Endothelial cell of umbilical vein (primary cell): Measurements from ENCODE around the gene ZNF280C. TPM values are rescaled to one million over a fixed set of nuclear protein-coding genes. Genes with fewer than 3 reads are reported as not detected.

Experiments
- BruUV-seq: library from RNA; stranded (reverse); fragments of 400-500 nt; replicated peaks from 2 replicates; lab custom pipeline; 2021; lab: Mats Ljungman, UMichigan
- CTCF ChIA-PET: fragments of 300-600, 350-600 bp; sonication (Branson Sonifier 250); formaldehyde crosslinking; loops from one replicate; lab custom pipeline; 2021; ENCODE audit warnings: antibody characterized with exemption, inconsistent platforms; lab: Charles Lee
- POLR2A ChIA-PET: fragments of 300-600, 350-600 bp; sonication (Branson Sonifier 250); formaldehyde crosslinking; loops from one replicate; lab custom pipeline; 2021; ENCODE audit warnings: antibody characterized with exemption, inconsistent platforms; lab: Charles Lee
- DNase-seq: peaks from one replicate; pipeline ENCODE4 v3.0.0-alpha.2; 2011; ENCODE audit warnings: low read depth, low spot score
- FAIRE-seq: peaks from 2 replicates; lab custom pipeline; 2011; peaks lifted over from hg19 to GRCh38; lab: Jason Lieb, UNC
- H2AFZ ChIP-seq: 2 replicates; pipeline ENCODE4 v1.6.0; 2012; ENCODE audit warnings: low read depth, low read length, control low read depth, inconsistent platforms
- H3K27ac ChIP-seq: 2 replicates; pipeline ENCODE4 v1.5.1; 2011; ENCODE audit warnings: low read depth, mild to moderate bottlenecking, control low read depth, low read length, moderate library complexity; ENCODE audit not compliant: insufficient read depth
- H3K27me3 ChIP-seq, 2 experiments: 2 replicates each; pipeline versions ENCODE4 v1.6.0 to v1.6.1; 2011; ENCODE audit warnings: low read length in 2 of 2, mixed read lengths in 1 of 2; ENCODE audit not compliant: control insufficient read depth in 2 of 2, insufficient read depth in 2 of 2
- H3K36me3 ChIP-seq, 2 experiments: 2 replicates in 1 of 2; 3 replicates in 1 of 2; pipeline ENCODE4 v1.5.1; 2011; ENCODE audit warnings: low read length in 2 of 2, mild to moderate bottlenecking in 1 of 2, moderate library complexity in 1 of 2; ENCODE audit not compliant: control insufficient read depth in 2 of 2, insufficient read depth in 2 of 2; ENCODE audit errors: extremely low read depth in 1 of 2
- H3K4me1 ChIP-seq: 3 replicates; pipeline ENCODE4 v1.5.1; 2011; ENCODE audit warnings: mild to moderate bottlenecking, low read length; ENCODE audit not compliant: control insufficient read depth, insufficient read depth; ENCODE audit errors: extremely low read depth
- H3K4me2 ChIP-seq: 2 replicates; pipeline ENCODE4 v1.6.1; 2011; ENCODE audit warnings: low read length, control low read depth, mixed read lengths; ENCODE audit not compliant: insufficient read depth
- H3K4me3 ChIP-seq, 3 experiments: fragments of 200-600 bp in 1 of 3; sonication (generic), shearing (Covaris generic) in 1 of 3; replicated peaks in 1 of 3; 2 replicates each; pipeline ENCODE4 v1.5.1; 2011 to 2016; ENCODE audit warnings: control low read depth in 3 of 3, low read length in 3 of 3, mild to moderate bottlenecking in 2 of 3, inconsistent platforms in 1 of 3, low read depth in 1 of 3, moderate library complexity in 1 of 3; ENCODE audit not compliant: insufficient read depth in 1 of 3
- H3K79me2 ChIP-seq: 2 replicates; pipeline ENCODE4 v1.6.0; 2012; ENCODE audit warnings: low read length, inconsistent platforms; ENCODE audit not compliant: control insufficient read depth, insufficient read depth
- H3K9ac ChIP-seq: replicated peaks from 2 replicates; pipeline ENCODE3; 2011; ENCODE audit warnings: low read length, control low read depth; ENCODE audit not compliant: insufficient read depth; ENCODE audit errors: extremely low read depth
- H3K9me1 ChIP-seq: replicated peaks from 3 replicates; pipeline ENCODE4 v1.6.0; 2011; ENCODE audit warnings: mild to moderate bottlenecking, low read length; ENCODE audit not compliant: control insufficient read depth, insufficient read depth; ENCODE audit errors: extremely low read depth
- H3K9me3 ChIP-seq: replicated peaks from 2 replicates; pipeline ENCODE4 v1.5.1; 2012; ENCODE audit warnings: low read length, inconsistent platforms; ENCODE audit not compliant: control insufficient read depth, insufficient read depth
- H4K20me1 ChIP-seq: replicated peaks from 2 replicates; pipeline ENCODE3; 2011; ENCODE audit warnings: mild to moderate bottlenecking, low read length; ENCODE audit not compliant: control insufficient read depth, insufficient read depth; ENCODE audit errors: extremely low read depth
- FOS ChIP-seq: IDR thresholded peaks from 2 replicates; pipeline ENCODE4 v1.6.1; 2011; ENCODE audit warnings: mild to moderate bottlenecking, low read length, moderate library complexity, borderline replicate concordance; ENCODE audit not compliant: insufficient read depth
- GATA2 ChIP-seq: IDR thresholded peaks from 2 replicates; pipeline ENCODE4 v1.7.0; 2011; ENCODE audit warnings: low read depth, mild to moderate bottlenecking, moderate library complexity, mixed read lengths, low read length; ENCODE audit not compliant: insufficient read length, insufficient read depth
- POLR2A ChIP-seq: IDR thresholded peaks from 2 replicates; pipeline ENCODE4 v1.6.1; 2012; ENCODE audit warnings: low read depth, mild to moderate bottlenecking, control low read depth, low read length
- POLR2AphosphoS5 ChIP-seq: IDR thresholded peaks from 2 replicates; pipeline ENCODE4 v1.6.1; 2012; ENCODE audit warnings: low read depth, mild to moderate bottlenecking, control low read depth, low read length, moderate library complexity; ENCODE audit not compliant: insufficient read depth
- dilution Hi-C: fragments of 300-500 bp; cut with MboI; formaldehyde crosslinking; loops from one replicate; pipeline ENCODE4 v1.15.0; 2019; ENCODE audit warnings: low sequenced_read_pairs; ENCODE audit not compliant: extremely low pct_ligation_motif_present
- intact Hi-C: fragments of 100-400 bp; cut with micrococcal nuclease; formaldehyde crosslinking; loops from one replicate; pipeline ENCODE4 v1.10.0; 2022
- polyA plus RNA-seq, 4 experiments: library from polyadenylated mRNA; depleted of rRNA in 3 of 4; stranded (reverse) in 3 of 4; unstranded in 1 of 4; fragments of >200 nt; gene quantifications; 2 replicates each; pipeline versions ENCODE4 v1.2.1 to v1.2.3, GENCODE V29; 2011 to 2012; ENCODE audit warnings: missing spikeins in 1 of 4
- total RNA-seq: library from RNA; stranded (reverse); gene quantifications from 2 replicates; pipeline ENCODE4 v1.2.3, GENCODE V29; 2021
- TF ChIP-seq, protein P1 (sequence below): IDR thresholded peaks from 2 replicates; pipeline ENCODE4 v1.6.1; 2011; ENCODE audit not compliant: insufficient read depth, insufficient read length
- TF ChIP-seq, protein P2 (sequence below), 2 donors: IDR thresholded peaks; 1 replicate in 1 of 2; 2 replicates in 1 of 2; pipeline ENCODE4 v1.5.1; 2011; ENCODE audit warnings: low read length in 2 of 2, mild to moderate bottlenecking in 2 of 2, moderate library complexity in 2 of 2, control low read depth in 1 of 2, inconsistent platforms in 1 of 2, low read depth in 1 of 2; ENCODE audit not compliant: insufficient read depth in 1 of 2; ENCODE audit errors: extremely low read depth in 1 of 2

ZNF280C gene
- total and polyA plus RNA-seq, 2 donors (not counting 3 experiments of a cell fraction or from before 2014, with no cell fraction given): 3.2 to 7.7 TPM

DNA sequence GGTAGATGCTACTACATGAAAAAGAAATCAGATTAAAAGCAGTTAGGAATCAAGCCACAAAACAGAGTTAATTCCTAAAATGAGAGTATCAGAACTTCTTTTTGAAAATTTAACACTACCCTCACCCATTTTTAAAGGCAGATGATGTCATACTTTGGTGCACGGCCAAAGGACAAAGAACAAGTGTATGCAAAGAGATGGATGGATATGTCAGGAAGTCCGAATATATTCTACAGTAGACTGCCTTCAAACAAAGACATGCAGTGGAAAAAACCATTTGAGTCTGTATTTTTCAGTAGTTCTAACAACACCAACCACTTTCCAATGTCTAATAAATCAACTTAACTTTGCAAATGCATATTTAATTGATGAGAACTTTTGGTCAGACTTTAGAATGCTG is 105.3 kb downstream of the ZNF280C start:
- dilution Hi-C loops: no loop called here
- ChIA-PET POLR2A (no interaction called here), CTCF (no interaction called here)
- Histone ChIP-seq H3K4me3 (no peak overlapping the region), H3K4me2 (no peak overlapping the region), H4K20me1 (no peaks in the 10 kb centered on the region), H3K9ac (no peak overlapping the region), H3K27me3 (no peaks in the 10 kb centered on the region), H3K79me2 (peaks cover 5% of the 10 kb centered on the region), H3K9me1 (no peaks in the 10 kb centered on the region), H2AFZ (no peak overlapping the region), H3K9me3 (no peaks in the 10 kb centered on the region), H3K4me1 (peaks cover 15% of the 10 kb centered on the region), H3K27ac (no peak overlapping the region), H3K36me3 (no peaks in the 10 kb centered on the region)
- TF ChIP-seq FOS: no peak
- TF ChIP-seq GATA2: no peak
- TF ChIP-seq, protein P1, sequence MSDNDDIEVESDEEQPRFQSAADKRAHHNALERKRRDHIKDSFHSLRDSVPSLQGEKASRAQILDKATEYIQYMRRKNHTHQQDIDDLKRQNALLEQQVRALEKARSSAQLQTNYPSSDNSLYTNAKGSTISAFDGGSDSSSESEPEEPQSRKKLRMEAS: no peak
- no peak for TF ChIP-seq POLR2A
- no peak for TF ChIP-seq POLR2AphosphoS5
- TF ChIP-seq, protein P2, sequence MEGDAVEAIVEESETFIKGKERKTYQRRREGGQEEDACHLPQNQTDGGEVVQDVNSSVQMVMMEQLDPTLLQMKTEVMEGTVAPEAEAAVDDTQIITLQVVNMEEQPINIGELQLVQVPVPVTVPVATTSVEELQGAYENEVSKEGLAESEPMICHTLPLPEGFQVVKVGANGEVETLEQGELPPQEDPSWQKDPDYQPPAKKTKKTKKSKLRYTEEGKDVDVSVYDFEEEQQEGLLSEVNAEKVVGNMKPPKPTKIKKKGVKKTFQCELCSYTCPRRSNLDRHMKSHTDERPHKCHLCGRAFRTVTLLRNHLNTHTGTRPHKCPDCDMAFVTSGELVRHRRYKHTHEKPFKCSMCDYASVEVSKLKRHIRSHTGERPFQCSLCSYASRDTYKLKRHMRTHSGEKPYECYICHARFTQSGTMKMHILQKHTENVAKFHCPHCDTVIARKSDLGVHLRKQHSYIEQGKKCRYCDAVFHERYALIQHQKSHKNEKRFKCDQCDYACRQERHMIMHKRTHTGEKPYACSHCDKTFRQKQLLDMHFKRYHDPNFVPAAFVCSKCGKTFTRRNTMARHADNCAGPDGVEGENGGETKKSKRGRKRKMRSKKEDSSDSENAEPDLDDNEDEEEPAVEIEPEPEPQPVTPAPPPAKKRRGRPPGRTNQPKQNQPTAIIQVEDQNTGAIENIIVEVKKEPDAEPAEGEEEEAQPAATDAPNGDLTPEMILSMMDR (IDR thresholded peaks at IDR 0.05; ENCODE audit: extremely low read depth in 1 of 2, insufficient read depth in 1 of 2, low read depth in 1 of 2, low read length in 2 of 2): no peak
- BruUV-seq: no TSS peak
- no peak for FAIRE-seq
- no peak for DNase-seq
- intact Hi-C loops: no loop called here
